ENCODE measurements around the gene NUDC. TPM values are rescaled to one million over a fixed set of nuclear protein-coding genes. Genes with fewer than 3 reads are reported as not detected.

Gene NUDC
- total and polyA plus RNA-seq, 2 of the 13 experiments (the other 11 are each of a cell fraction or from before 2014, with no cell fraction given), result 34.7 to 104 TPM

DNA sequence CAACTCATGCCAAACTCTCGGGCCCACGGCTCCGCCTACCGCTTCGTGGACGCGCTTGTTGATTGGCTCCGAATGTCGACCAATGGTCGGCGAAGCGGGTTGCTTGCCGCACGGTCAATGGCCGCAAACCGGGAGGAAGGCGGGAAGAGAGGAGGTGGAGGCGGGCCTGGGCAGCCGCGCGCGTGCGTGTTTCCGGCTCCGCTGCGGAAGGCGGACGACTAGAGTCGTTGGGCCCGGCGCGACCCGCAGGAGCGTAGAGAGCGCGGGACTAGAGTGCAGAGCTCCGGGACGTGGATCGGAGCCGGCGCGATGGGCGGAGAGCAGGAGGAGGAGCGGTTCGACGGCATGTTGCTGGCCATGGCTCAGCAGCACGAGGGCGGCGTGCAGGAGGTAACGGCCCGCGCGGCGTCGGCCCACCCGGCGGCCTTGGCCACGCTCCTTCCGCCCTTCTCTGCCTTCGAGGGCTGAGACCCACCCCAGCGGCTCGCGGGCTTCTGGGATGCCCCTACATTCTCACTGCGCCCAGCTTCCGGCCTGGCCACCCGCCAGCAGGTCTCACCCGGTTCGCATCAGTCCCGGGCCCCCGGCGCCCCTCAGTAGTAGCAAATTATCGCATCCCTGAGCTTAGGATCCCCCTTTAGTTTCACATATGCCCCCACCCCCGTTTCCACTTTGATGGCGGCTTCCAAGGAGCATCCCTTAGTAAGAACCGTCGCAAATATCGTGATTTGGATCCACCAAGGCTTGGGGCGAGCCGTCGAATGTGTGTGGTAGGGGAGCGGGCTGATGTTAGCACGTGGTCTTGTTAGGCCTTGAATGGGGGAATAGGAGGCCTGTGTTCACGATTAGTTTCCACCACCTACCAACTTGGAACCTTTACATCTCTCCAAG, at the start of gene NUDC (continued):
- TF ChIP-seq, protein P1, sequence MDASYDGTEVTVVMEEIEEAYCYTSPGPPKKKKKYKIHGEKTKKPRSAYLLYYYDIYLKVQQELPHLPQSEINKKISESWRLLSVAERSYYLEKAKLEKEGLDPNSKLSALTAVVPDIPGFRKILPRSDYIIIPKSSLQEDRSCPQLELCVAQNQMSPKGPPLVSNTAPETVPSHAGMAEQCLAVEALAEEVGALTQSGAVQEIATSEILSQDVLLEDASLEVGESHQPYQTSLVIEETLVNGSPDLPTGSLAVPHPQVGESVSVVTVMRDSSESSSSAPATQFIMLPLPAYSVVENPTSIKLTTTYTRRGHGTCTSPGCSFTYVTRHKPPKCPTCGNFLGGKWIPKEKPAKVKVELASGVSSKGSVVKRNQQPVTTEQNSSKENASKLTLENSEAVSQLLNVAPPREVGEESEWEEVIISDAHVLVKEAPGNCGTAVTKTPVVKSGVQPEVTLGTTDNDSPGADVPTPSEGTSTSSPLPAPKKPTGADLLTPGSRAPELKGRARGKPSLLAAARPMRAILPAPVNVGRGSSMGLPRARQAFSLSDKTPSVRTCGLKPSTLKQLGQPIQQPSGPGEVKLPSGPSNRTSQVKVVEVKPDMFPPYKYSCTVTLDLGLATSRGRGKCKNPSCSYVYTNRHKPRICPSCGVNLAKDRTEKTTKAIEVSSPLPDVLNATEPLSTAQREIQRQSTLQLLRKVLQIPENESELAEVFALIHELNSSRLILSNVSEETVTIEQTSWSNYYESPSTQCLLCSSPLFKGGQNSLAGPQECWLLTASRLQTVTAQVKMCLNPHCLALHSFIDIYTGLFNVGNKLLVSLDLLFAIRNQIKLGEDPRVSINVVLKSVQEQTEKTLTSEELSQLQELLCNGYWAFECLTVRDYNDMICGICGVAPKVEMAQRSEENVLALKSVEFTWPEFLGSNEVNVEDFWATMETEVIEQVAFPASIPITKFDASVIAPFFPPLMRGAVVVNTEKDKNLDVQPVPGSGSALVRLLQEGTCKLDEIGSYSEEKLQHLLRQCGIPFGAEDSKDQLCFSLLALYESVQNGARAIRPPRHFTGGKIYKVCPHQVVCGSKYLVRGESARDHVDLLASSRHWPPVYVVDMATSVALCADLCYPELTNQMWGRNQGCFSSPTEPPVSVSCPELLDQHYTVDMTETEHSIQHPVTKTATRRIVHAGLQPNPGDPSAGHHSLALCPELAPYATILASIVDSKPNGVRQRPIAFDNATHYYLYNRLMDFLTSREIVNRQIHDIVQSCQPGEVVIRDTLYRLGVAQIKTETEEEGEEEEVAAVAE (CRISPR knock-in tag; IDR thresholded peaks at IDR 0.05; ENCODE audit: borderline replicate concordance), result no peak; the same call in 1 of the 2 replicates
- TF ChIP-seq MAF1 (CRISPR knock-in tag; IDR thresholded peaks at IDR 0.05; ENCODE audit: borderline replicate concordance) (peak; percentile 46; the same call in 1 of the 2 replicates), ZKSCAN1 (IDR thresholded peaks at IDR 0.05; ENCODE audit: low read length) (no peak), ZNF562 (CRISPR knock-in tag; IDR thresholded peaks at IDR 0.05; ENCODE audit: borderline replicate concordance) (no peak; the same call in 1 of the 2 replicates), RARA (CRISPR knock-in tag; IDR thresholded peaks at IDR 0.05) (no peak), ZNF605 (CRISPR knock-in tag; IDR thresholded peaks at IDR 0.05) (peak; percentile 73), ZFP91 (CRISPR knock-in tag; IDR thresholded peaks at IDR 0.05; ENCODE audit: borderline replicate concordance) (peak; percentile 88; the same call in 1 of the 2 replicates), ZNF652 (CRISPR knock-in tag; IDR thresholded peaks at IDR 0.05; ENCODE audit: borderline replicate concordance, low read depth) (no peak), ZSCAN29 (CRISPR knock-in tag; conservative IDR thresholded peaks at IDR 0.05) (no peak), JUNB (CRISPR knock-in tag; IDR thresholded peaks at IDR 0.05; ENCODE audit: borderline replicate concordance) (peak; percentile 62; the same call in 1 of the 2 replicates), FOXP1 (IDR thresholded peaks at IDR 0.05) (no peak), FOXP1 (CRISPR knock-in tag; IDR thresholded peaks at IDR 0.05) (no peak), GATA4 (IDR thresholded peaks at IDR 0.05; ENCODE audit: borderline replicate concordance, low read depth) (no peak), RARG (CRISPR knock-in tag; IDR thresholded peaks at IDR 0.05; ENCODE audit: low read depth) (no peak), ZNF672 (CRISPR knock-in tag; IDR thresholded peaks at IDR 0.05) (no peak)
- TF ChIP-seq, protein P2, sequence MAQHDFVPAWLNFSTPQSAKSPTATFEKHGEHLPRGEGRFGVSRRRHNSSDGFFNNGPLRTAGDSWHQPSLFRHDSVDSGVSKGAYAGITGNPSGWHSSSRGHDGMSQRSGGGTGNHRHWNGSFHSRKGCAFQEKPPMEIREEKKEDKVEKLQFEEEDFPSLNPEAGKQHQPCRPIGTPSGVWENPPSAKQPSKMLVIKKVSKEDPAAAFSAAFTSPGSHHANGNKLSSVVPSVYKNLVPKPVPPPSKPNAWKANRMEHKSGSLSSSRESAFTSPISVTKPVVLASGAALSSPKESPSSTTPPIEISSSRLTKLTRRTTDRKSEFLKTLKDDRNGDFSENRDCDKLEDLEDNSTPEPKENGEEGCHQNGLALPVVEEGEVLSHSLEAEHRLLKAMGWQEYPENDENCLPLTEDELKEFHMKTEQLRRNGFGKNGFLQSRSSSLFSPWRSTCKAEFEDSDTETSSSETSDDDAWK (CRISPR knock-in tag; IDR thresholded peaks at IDR 0.05), result no peak
- TF ChIP-seq, protein P3, sequence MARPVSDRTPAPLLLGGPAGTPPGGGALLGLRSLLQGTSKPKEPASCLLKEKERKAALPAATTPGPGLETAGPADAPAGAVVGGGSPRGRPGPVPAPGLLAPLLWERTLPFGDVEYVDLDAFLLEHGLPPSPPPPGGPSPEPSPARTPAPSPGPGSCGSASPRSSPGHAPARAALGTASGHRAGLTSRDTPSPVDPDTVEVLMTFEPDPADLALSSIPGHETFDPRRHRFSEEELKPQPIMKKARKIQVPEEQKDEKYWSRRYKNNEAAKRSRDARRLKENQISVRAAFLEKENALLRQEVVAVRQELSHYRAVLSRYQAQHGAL (CRISPR knock-in tag; IDR thresholded peaks at IDR 0.05; ENCODE audit: not compliant biosample characterization), result no peak
- TF ChIP-seq, protein P4, sequence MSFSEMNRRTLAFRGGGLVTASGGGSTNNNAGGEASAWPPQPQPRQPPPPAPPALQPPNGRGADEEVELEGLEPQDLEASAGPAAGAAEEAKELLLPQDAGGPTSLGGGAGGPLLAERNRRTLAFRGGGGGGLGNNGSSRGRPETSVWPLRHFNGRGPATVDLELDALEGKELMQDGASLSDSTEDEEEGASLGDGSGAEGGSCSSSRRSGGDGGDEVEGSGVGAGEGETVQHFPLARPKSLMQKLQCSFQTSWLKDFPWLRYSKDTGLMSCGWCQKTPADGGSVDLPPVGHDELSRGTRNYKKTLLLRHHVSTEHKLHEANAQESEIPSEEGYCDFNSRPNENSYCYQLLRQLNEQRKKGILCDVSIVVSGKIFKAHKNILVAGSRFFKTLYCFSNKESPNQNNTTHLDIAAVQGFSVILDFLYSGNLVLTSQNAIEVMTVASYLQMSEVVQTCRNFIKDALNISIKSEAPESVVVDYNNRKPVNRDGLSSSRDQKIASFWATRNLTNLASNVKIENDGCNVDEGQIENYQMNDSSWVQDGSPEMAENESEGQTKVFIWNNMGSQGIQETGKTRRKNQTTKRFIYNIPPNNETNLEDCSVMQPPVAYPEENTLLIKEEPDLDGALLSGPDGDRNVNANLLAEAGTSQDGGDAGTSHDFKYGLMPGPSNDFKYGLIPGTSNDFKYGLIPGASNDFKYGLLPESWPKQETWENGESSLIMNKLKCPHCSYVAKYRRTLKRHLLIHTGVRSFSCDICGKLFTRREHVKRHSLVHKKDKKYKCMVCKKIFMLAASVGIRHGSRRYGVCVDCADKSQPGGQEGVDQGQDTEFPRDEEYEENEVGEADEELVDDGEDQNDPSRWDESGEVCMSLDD (CRISPR knock-in tag; IDR thresholded peaks at IDR 0.05; ENCODE audit: borderline replicate concordance), result no peak

All from HepG2 (cell line).